Colonic mucosa (tissue), 4 donors: Measurements from ENCODE around the gene NOP56. TPM values are rescaled to one million over a fixed set of nuclear protein-coding genes. Genes with fewer than 3 reads are reported as not detected.
"Not testable (repeated sequence)": the region's sequence is repeated elsewhere in the genome, so short reads cannot be mapped to it uniquely, and the experiment has no call there.

ENCODE experiments used
- DNase-seq: peaks from one replicate; pipeline ENCODE4 v3.0.0-alpha.2; 2020
- H3K27ac ChIP-seq: fragments of 200-600 bp; one replicate; pipeline ENCODE4 v1.8.0; 2021
- H3K27me3 ChIP-seq: fragments of 200-600 bp; one replicate; pipeline ENCODE4 v1.8.0; 2021
- H3K36me3 ChIP-seq: fragments of 200-600 bp; one replicate; pipeline ENCODE4 v1.8.0; 2021
- H3K4me1 ChIP-seq: fragments of 200-600 bp; one replicate; pipeline ENCODE4 v1.8.0; 2021; ENCODE audit warnings: mild to moderate bottlenecking
- H3K4me3 ChIP-seq: fragments of 200-600 bp; one replicate; pipeline ENCODE4 v1.8.0; 2021
- H3K9ac ChIP-seq, 2 donors: one replicate each; pipeline ENCODE4 v1.7.0; 2013; ENCODE audit warnings: control low read depth in 2 of 2, low read depth in 2 of 2, low read length in 2 of 2
- H3K9me3 ChIP-seq: fragments of 200-600 bp; one replicate; pipeline ENCODE4 v1.8.0; 2021
- intact Hi-C: fragments of 100-400 bp; cut with DNase I; formaldehyde crosslinking; loops from one replicate; pipeline ENCODE4 v1.14.1; 2022
- total RNA-seq, 2 donors: library from RNA; stranded (reverse); fragmentation: NEBNext Ultra II Directional in 1 of 2; extraction: Animal tissue kit (Norgen Biotek cat#: 25700) in 1 of 2; gene quantifications; one replicate each; pipeline ENCODE4 v1.2.1, GENCODE V29; 2021
- TF ChIP-seq, protein P1 (sequence below): fragments of 200-600 bp; IDR thresholded peaks from one replicate; pipeline ENCODE4 v1.8.0; 2022; ENCODE audit warnings: antibody characterized with exemption, mild to moderate bottlenecking
- donor health status: healthy.
- donor health status: DM: no; HTN: no; CAD: no.
- donor health status: DM: no; HTN: no; CAD: no.

NOP56 gene
- total RNA-seq, 2 donors from 2014 or later: 66.3 to 186 TPM

DNA sequence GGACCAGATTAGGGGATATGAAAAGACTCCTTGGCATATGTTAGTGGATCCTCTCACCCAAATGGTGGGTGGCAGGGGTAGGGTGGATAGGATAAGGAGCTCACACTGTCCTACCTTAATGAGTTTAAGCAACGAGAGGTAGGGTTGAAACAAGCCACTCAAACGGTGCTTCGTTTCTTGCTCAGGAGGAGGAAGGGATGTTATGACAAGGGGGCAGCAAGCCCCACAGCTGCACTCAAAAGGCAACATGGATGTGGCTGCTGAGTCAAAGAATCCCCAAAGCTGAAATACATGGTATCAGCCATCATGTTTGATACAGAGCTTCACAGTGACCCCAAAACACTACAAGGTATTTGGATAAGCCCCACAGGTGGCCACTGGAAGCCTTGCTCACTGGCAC, 20.0 kb downstream of the NOP56 start:
- H3K27ac ChIP-seq: no peak overlapping the region
- no peak for DNase-seq
- TF ChIP-seq, protein P1, sequence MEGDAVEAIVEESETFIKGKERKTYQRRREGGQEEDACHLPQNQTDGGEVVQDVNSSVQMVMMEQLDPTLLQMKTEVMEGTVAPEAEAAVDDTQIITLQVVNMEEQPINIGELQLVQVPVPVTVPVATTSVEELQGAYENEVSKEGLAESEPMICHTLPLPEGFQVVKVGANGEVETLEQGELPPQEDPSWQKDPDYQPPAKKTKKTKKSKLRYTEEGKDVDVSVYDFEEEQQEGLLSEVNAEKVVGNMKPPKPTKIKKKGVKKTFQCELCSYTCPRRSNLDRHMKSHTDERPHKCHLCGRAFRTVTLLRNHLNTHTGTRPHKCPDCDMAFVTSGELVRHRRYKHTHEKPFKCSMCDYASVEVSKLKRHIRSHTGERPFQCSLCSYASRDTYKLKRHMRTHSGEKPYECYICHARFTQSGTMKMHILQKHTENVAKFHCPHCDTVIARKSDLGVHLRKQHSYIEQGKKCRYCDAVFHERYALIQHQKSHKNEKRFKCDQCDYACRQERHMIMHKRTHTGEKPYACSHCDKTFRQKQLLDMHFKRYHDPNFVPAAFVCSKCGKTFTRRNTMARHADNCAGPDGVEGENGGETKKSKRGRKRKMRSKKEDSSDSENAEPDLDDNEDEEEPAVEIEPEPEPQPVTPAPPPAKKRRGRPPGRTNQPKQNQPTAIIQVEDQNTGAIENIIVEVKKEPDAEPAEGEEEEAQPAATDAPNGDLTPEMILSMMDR: no peak
- intact Hi-C loops: no loop called here
- H3K27me3 ChIP-seq: no peaks in the 10 kb centered on the region
- H3K9me3 ChIP-seq: no peaks in the 10 kb centered on the region
- H3K4me1 ChIP-seq: no peaks in the 10 kb centered on the region
- H3K4me3 ChIP-seq: no peak overlapping the region
- H3K9ac ChIP-seq: no peak overlapping the region
- H3K36me3 ChIP-seq: no peaks in the 10 kb centered on the region

DNA sequence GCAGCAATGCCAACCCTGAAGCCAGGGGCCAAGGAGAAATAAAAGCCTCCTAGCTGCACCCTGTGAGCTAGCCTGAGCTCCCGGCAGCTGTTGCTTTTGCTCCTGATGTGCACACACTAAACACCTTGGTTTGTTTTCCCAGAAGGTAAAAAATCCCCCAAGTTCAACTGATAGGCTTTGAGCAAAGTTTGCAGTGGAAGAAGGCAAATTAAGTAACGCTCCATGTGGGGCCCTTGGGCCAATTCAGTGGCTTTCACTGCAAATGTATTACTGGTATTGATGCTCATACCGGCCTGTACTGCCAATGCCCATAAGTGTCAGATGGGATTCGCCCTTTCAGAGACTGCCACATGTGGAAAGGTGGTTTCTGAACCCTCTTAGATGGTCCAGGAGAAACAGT, 21.0 kb downstream of the NOP56 start:
- no peaks in the 10 kb centered on the region for H3K36me3 ChIP-seq
- H3K9me3 ChIP-seq: no peaks in the 10 kb centered on the region
- no peaks in the 10 kb centered on the region for H3K27me3 ChIP-seq
- DNase-seq: no peak
- H3K9ac ChIP-seq: no peak overlapping the region
- TF ChIP-seq, protein P1: no peak
- H3K27ac ChIP-seq: no peak overlapping the region
- no peaks in the 10 kb centered on the region for H3K4me1 ChIP-seq
- no peak overlapping the region for H3K4me3 ChIP-seq
- intact Hi-C loops: no loop called here

DNA sequence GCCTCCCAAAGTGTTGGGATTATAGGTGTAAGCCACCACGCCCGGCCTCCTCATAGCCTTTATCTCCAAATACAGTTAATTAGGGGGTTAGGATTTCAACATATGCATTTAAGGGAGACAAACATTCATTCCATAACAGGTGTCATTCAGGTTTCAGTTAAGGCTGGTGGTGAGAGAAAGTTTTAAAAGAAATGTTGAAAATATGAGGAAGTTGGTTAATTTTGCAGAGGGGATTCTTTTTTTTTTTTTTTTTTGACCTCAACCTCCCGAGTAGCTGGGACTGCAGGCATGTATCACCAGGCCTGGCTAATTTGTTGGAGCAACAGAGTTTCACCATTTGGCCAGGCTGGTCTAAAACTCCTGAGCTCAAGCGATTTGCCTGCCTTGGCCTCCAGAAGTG, 27.6 kb downstream of the NOP56 start:
- H3K9ac ChIP-seq: no peak overlapping the region
- TF ChIP-seq, protein P1: no peak
- no peak for DNase-seq
- no peaks in the 10 kb centered on the region for H3K36me3 ChIP-seq
- H3K9me3 ChIP-seq: no peaks in the 10 kb centered on the region
- no peaks in the 10 kb centered on the region for H3K27me3 ChIP-seq
- H3K27ac ChIP-seq: no peak overlapping the region
- H3K4me1 ChIP-seq: no peaks in the 10 kb centered on the region
- H3K4me3 ChIP-seq: no peak overlapping the region
- intact Hi-C loops: no loop called here

DNA sequence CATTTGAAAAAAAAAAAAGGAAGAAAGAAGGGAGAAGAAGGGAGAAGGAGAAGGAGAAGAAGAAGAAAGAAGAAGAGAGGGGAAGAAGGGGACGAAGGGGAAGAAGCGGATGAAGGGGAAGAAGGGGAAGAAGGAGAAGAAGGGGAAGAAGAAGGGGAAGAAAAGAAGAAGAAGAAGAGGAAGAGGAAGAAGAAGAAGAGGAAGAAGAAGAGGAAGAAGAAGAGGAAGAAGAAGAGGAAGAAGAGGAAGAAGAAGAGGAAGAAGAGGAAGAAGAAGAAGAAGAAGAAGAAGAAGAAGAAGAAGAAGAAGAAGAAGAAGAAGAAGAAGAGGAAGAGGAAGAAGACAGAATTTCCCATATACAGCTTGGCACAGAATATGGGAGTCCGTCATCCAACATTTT, 29.6 kb downstream of the NOP56 start:
- H3K27me3 ChIP-seq, H3K4me3 ChIP-seq, intact Hi-C loops, H3K9me3 ChIP-seq, H3K36me3 ChIP-seq, H3K4me1 ChIP-seq, DNase-seq, H3K9ac ChIP-seq, H3K27ac ChIP-seq: not testable (repeated sequence)

DNA sequence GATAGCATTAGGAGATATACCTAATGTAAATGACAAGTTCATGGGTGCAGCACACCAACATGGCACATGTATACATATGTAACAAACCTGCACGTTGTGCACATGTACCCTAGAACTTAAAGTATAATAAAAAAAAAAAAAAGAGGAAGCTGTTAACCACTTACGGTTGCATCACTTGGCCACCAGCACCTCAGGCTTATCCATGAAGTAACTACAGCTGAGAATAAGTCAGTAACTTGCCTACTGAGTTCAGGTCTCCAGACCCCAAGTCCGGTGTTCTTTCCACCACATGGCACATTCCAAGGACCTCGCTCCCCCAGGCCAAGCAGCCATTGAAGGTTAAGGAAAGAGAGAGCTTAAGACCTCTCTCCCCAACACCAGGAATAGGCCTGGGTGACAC, 32.4 kb downstream of the NOP56 start:
- H3K4me3 ChIP-seq, H3K27me3 ChIP-seq, H3K9me3 ChIP-seq, H3K36me3 ChIP-seq, H3K9ac ChIP-seq, DNase-seq, H3K27ac ChIP-seq, H3K4me1 ChIP-seq: not testable (repeated sequence)
- intact Hi-C loops: loop anchor here (5.0 kb wide), 1 partner anchor 57 kb away; no protein-coding TSS in a partner anchor

DNA sequence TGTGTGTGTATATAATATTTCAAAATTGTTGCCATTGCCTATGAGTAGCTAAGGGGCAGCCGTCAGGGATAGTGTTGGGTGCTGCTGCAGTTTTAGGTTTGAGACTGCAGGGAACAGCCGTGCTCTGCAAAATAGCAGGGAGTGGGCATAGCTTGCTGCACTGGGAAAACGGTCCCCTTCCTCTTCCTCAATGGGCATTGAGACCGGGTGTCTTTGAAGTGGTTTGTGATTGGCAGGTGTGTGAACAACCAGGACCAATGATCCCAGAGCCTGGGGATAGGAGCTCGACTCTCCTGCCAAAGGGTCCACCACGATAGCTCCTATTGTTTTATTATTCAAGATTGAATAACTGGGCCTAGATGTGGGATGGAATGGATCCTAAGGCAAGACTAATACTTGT, 35.1 kb downstream of the NOP56 start:
- H3K4me3 ChIP-seq: no peak overlapping the region
- TF ChIP-seq, protein P1: no peak
- H3K27ac ChIP-seq: no peak overlapping the region
- intact Hi-C loops: loop anchor here (5.0 kb wide), 1 partner anchor 55 kb away; no protein-coding TSS in a partner anchor
- no peaks in the 10 kb centered on the region for H3K4me1 ChIP-seq
- no peaks in the 10 kb centered on the region for H3K36me3 ChIP-seq
- DNase-seq: no peak
- no peaks in the 10 kb centered on the region for H3K9me3 ChIP-seq
- H3K27me3 ChIP-seq: peaks cover 10% of the 10 kb centered on the region
- no peak overlapping the region for H3K9ac ChIP-seq
